ENCODE measurements around the gene TRPC4.
"Not testable (repeated sequence)": the region's sequence is repeated elsewhere in the genome, so short reads cannot be mapped to it uniquely, and the experiment has no call there.

TRPC4 gene

DNA sequence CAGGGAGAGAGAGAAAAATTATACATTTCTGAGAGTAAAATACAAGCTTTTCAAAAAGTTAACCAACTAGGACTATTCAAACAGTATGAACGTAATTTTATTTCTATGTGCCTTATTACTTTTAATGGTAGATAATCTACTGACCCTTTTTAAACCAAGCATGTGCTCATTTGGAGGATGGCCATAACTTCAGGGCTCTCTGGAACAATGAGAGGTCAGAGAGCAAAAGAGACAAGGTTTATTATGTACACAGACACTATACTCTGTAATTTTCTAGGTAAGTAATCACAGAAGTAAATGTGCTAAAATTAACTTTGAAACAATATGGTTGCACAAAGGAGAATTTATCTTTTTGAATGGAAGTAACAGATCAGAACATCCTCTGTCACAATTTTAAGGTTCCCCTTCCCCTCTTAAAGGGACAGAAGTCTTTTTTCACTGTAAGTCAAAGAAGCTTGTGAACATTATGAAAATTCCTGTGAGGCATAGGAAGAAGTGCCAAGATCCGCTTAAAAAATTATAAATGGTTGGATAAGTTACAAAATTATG is 272.0 kb downstream of the TRPC4 start:
- Histone ChIP-seq H3K27ac (no peak overlapping the region), H3K4me3 (peak overlapping the region in 1 of 2 donors; percentile 10)
- DNase-seq: no peak

GRCh38 chr13:37596805-37597204 is 272.8 kb downstream of the TRPC4 start:
- Histone ChIP-seq H3K27me3 (no peaks in the 10 kb centered on the region), H3K4me3 (no peak overlapping the region), H3K36me3 (no peaks in the 10 kb centered on the region), H3K9me3 (no peaks in the 10 kb centered on the region), H3K27ac (no peak overlapping the region), H3K4me1 (peaks cover 0 to 7% (median 0%) of the 10 kb centered on the region in 4 donors)
- intact Hi-C loops (cut with DNase I; ENCODE audit: low total_unique reads): no loop called here
- TF ChIP-seq CTCF (IDR thresholded peaks at IDR 0.05): no peak
- no peak for DNase-seq

More for the DNA sequence above, 272.0 kb downstream of the TRPC4 start:
- Histone ChIP-seq H3K4me1 (peaks cover 0 to 7% (median 2%) of the 10 kb centered on the region in 4 donors), H3K27me3 (no peaks in the 10 kb centered on the region), H3K9me3 (no peaks in the 10 kb centered on the region), H3K36me3 (no peaks in the 10 kb centered on the region)
- intact Hi-C loops (cut with DNase I; ENCODE audit: low total_unique reads): no loop called here
- no peak for TF ChIP-seq CTCF (IDR thresholded peaks at IDR 0.05)

GRCh38 chr13:37595162-37595561 is 274.4 kb downstream of the TRPC4 start:
- no peaks in the 10 kb centered on the region for H3K9me3 ChIP-seq
- H3K4me1 ChIP-seq: peaks cover 0 to 7% (median 0%) of the 10 kb centered on the region in 4 donors
- H3K27me3 ChIP-seq: no peaks in the 10 kb centered on the region
- TF ChIP-seq CTCF (IDR thresholded peaks at IDR 0.05): no peak
- DNase-seq: no peak
- no peak overlapping the region for H3K4me3 ChIP-seq
- intact Hi-C loops (cut with DNase I; ENCODE audit: low total_unique reads): no loop called here
- no peak overlapping the region for H3K27ac ChIP-seq
- H3K36me3 ChIP-seq: no peaks in the 10 kb centered on the region

GRCh38 chr13:37594550-37594949 is 275.0 kb downstream of the TRPC4 start:
- H3K9me3 ChIP-seq: no peaks in the 10 kb centered on the region
- no peaks in the 10 kb centered on the region for H3K36me3 ChIP-seq
- peaks cover 0 to 7% (median 0%) of the 10 kb centered on the region in 4 donors for H3K4me1 ChIP-seq
- TF ChIP-seq CTCF (IDR thresholded peaks at IDR 0.05): no peak
- intact Hi-C loops (cut with DNase I; ENCODE audit: low total_unique reads): no loop called here
- DNase-seq: no peak
- no peak overlapping the region for H3K4me3 ChIP-seq
- no peak overlapping the region for H3K27ac ChIP-seq
- H3K27me3 ChIP-seq: no peaks in the 10 kb centered on the region

GRCh38 chr13:37589381-37589780 is 280.2 kb downstream of the TRPC4 start:
- H3K4me3 ChIP-seq; DNase-seq; H3K27me3 ChIP-seq; H3K4me1 ChIP-seq; H3K27ac ChIP-seq; H3K36me3 ChIP-seq; intact Hi-C loops (cut with DNase I; ENCODE audit: low total_unique reads); H3K9me3 ChIP-seq: not testable (repeated sequence)

GRCh38 chr13:37587236-37587635 is 282.3 kb downstream of the TRPC4 start:
- DNase-seq: no peak
- Histone ChIP-seq H3K9me3 (no peaks in the 10 kb centered on the region), H3K27me3 (no peaks in the 10 kb centered on the region), H3K4me1 (no peaks in the 10 kb centered on the region), H3K36me3 (no peaks in the 10 kb centered on the region), H3K4me3 (no peak overlapping the region), H3K27ac (no peak overlapping the region)
- intact Hi-C loops (cut with DNase I; ENCODE audit: low total_unique reads): no loop called here
- no peak for TF ChIP-seq CTCF (IDR thresholded peaks at IDR 0.05)
